GM23338 (cell line): ENCODE results near the gene SSH2. TPM values are rescaled to one million over a fixed set of nuclear protein-coding genes. Genes with fewer than 3 reads are reported as not detected.

ENCODE experiments used
- ATAC-seq: fragments of 200-7000 bp; cut with Tn5 transposase; 3 replicates; pipeline ENCODE4 v1.9.1; 2020
- DNase-seq: peaks from one replicate; pipeline ENCODE4 v3.0.0-alpha.2; 2015; ENCODE audit warnings: low spot score
- H2AFZ ChIP-seq: fragments of 200-600 bp; sonication (generic); 2 replicates; pipeline ENCODE4 v1.8.0; 2016; ENCODE audit warnings: antibody characterized with exemption, mild to moderate bottlenecking, moderate library complexity
- H3F3A ChIP-seq: fragments of 200-600 bp; sonication (generic); replicated peaks from 2 replicates; pipeline ENCODE4 v1.8.0; 2017; ENCODE audit warnings: antibody characterized with exemption, mixed run types, low read depth
- H3K27ac ChIP-seq: fragments of 200-600 bp; sonication (generic); 2 replicates; pipeline ENCODE4 v1.6.1; 2016; ENCODE audit warnings: low read depth
- H3K27me3 ChIP-seq: fragments of 200-600 bp; sonication (generic); 2 replicates; pipeline ENCODE4 v1.8.0; 2016; ENCODE audit warnings: mild to moderate bottlenecking, mixed run types, moderate library complexity; ENCODE audit not compliant: insufficient read depth
- H3K36me3 ChIP-seq: fragments of 200-600 bp; sonication (generic); 2 replicates; pipeline ENCODE4 v1.8.0; 2016; ENCODE audit warnings: mild to moderate bottlenecking; ENCODE audit not compliant: insufficient read depth
- H3K4me1 ChIP-seq: fragments of 200-600 bp; sonication (generic); 2 replicates; pipeline ENCODE4 v1.8.0; 2016; ENCODE audit warnings: mild to moderate bottlenecking, moderate library complexity; ENCODE audit not compliant: insufficient read depth
- H3K4me2 ChIP-seq: fragments of 200-600 bp; sonication (generic); 2 replicates; pipeline ENCODE4 v1.7.1; 2017; ENCODE audit warnings: mixed run types
- H3K4me3 ChIP-seq: fragments of 200-600 bp; sonication (generic); 2 replicates; pipeline ENCODE4 v1.6.1; 2016; ENCODE audit warnings: mixed run types
- H3K79me2 ChIP-seq: fragments of 200-600 bp; sonication (generic); replicated peaks from 2 replicates; pipeline ENCODE4 v1.8.0; 2017; ENCODE audit warnings: mild to moderate bottlenecking; ENCODE audit not compliant: insufficient read depth
- H3K9me2 ChIP-seq: fragments of 200-600 bp; sonication (generic); 2 replicates; pipeline ENCODE4 v1.8.0; 2017; ENCODE audit not compliant: insufficient read depth
- H4K20me1 ChIP-seq: fragments of 200-600 bp; sonication (generic); replicated peaks from 2 replicates; pipeline ENCODE4 v1.8.0; 2017; ENCODE audit warnings: mild to moderate bottlenecking; ENCODE audit not compliant: insufficient read depth
- H3K27ac Mint-ChIP-seq: 2 replicates; pipeline ENCODE4 v1.8.0; 2020; ENCODE audit warnings: inconsistent platforms, mild to moderate bottlenecking, moderate library complexity, mixed read lengths
- H3K27me3 Mint-ChIP-seq: 3 replicates; pipeline ENCODE4 v1.8.0; 2022; ENCODE audit warnings: low read depth, mild to moderate bottlenecking, moderate library complexity, mixed read lengths, inconsistent platforms; ENCODE audit not compliant: insufficient read depth, poor library complexity
- H3K36me3 Mint-ChIP-seq: 3 replicates; pipeline ENCODE4 v1.8.0; 2021; ENCODE audit warnings: low read depth, mild to moderate bottlenecking, inconsistent platforms, moderate library complexity, mixed read lengths
- H3K4me1 Mint-ChIP-seq: 3 replicates; pipeline ENCODE4 v1.8.0; 2020; ENCODE audit warnings: mild to moderate bottlenecking, inconsistent platforms, mixed read lengths
- H3K4me3 Mint-ChIP-seq: 3 replicates; pipeline ENCODE4 v1.8.0; 2021; ENCODE audit warnings: moderate library complexity, mild to moderate bottlenecking, inconsistent platforms, mixed read lengths
- H3K9me3 Mint-ChIP-seq: 3 replicates; pipeline ENCODE4 v1.8.0; 2020; ENCODE audit warnings: moderate library complexity, mild to moderate bottlenecking, inconsistent platforms, mixed read lengths
- CREB1 ChIP-seq: fragments of 250-450 bp; sonication (Bioruptor Pico); IDR thresholded peaks from 2 replicates; pipeline ENCODE4 v1.5.0; 2020; ENCODE audit warnings: low read depth, mild to moderate bottlenecking, moderate library complexity
- EZH2 ChIP-seq: fragments of 200-600 bp; sonication (generic); IDR thresholded peaks from one replicate; pipeline ENCODE4 v1.8.0; 2017; ENCODE audit warnings: antibody characterized with exemption, mild to moderate bottlenecking, low read depth; ENCODE audit not compliant: unreplicated experiment
- JUNB ChIP-seq: IDR thresholded peaks from one replicate; pipeline ENCODE4 v1.6.1; 2016; ENCODE audit warnings: antibody characterized with exemption; ENCODE audit not compliant: unreplicated experiment
- NANOG ChIP-seq: IDR thresholded peaks from 2 replicates; pipeline ENCODE4 v1.6.1; 2016; ENCODE audit warnings: antibody characterized with exemption, borderline replicate concordance
- POLR2AphosphoS5 ChIP-seq: IDR thresholded peaks from 2 replicates; pipeline ENCODE4 v1.6.1; 2016; ENCODE audit warnings: antibody characterized with exemption, low read depth
- ZNF331 ChIP-seq: fragments of 250-450 bp; sonication (Bioruptor Pico); IDR thresholded peaks from 2 replicates; pipeline ENCODE4 v1.5.0; 2020; ENCODE audit warnings: low read depth, mild to moderate bottlenecking, moderate library complexity
- polyA plus RNA-seq: library from polyadenylated mRNA; unstranded; fragments of >200 nt; fragmentation: Nextera tagmentation; extraction: Ambion mirVana; gene quantifications from 2 replicates; pipeline ENCODE4 v1.2.1, GENCODE V29; 2016
- total RNA-seq: library from RNA; depleted of rRNA; stranded (reverse); fragments of >200 nt; shearing (Covaris generic); gene quantifications from 2 replicates; pipeline ENCODE4 v1.2.3, GENCODE V29; 2014
- TF ChIP-seq, protein P1 (sequence below): IDR thresholded peaks from 2 replicates; pipeline ENCODE4 v1.6.1; 2016; ENCODE audit warnings: antibody characterized with exemption
- TF ChIP-seq, protein P2 (sequence below), 2 experiments: fragments of 200-600 bp in 1 of 2; sonication (generic) in 1 of 2; conservative IDR thresholded peaks; 2 replicates each; pipeline versions ENCODE4 v1.5.1 to v1.6.1; 2016 to 2017; ENCODE audit warnings: antibody characterized with exemption in 2 of 2, low read depth in 2 of 2, mild to moderate bottlenecking in 2 of 2, moderate library complexity in 1 of 2
- TF ChIP-seq, protein P3 (sequence below): fragments of 250-450 bp; sonication (Bioruptor Pico); IDR thresholded peaks from 2 replicates; pipeline ENCODE4 v1.5.0; 2020; ENCODE audit warnings: mild to moderate bottlenecking, moderate library complexity

Gene SSH2
- total and polyA plus RNA-seq, 2 experiments from 2014 or later: 9.9 to 12.1 TPM

DNA sequence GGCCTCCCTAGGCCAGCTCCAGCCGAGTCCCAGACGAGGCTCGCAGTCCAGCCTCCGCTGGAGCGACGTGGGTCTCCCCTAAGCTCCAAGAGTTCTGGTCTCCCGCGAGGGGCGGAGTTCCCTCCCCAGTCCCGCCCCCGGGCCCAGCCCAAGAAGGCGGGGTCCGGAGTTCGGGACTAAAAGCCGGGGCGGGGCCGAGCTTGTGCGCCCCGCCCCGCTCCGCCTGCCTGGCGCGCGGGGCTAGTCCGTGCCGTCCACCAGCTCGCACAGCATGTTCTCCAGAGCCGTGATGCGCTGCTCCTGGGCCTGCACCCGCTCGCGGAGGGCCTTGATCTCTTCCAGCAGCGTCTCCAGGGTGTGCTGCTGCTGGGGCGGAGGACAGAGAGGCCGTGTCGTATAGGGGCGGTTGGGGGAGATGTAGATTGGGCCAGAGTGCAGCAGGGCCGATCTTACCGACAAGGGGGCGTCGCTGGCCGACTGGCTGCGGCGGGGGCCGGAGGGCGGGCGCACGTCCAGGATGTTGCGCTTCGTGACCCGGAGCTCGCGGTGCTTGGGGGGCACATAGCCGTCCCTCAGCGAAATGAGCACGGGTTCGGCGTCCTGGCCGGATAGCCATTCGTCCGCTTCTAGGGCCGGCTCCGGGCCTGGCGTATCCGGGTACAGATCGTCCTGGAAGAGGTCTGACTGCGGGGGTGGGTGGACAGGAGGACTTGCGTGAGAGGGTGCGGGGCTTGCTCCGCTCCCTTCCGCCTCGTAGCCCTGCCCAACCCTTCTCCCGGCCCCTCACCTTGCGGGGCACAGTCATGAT lies 314.3 kb downstream of the SSH2 start:
- Histone ChIP-seq H4K20me1 (peaks cover 5% of the 10 kb centered on the region; the same call in 1 of the 2 replicates), H3F3A (0 out of 2 replicates have a peak, but pooled peaks cover 4% of the 10 kb centered on the region), H3K36me3 (no peaks in the 10 kb centered on the region), H2AFZ (peak overlapping the region; percentile 86; the same call in 1 of the 2 replicates), H3K4me2 (peak overlapping the region; percentile 92), H3K27ac (no peak overlapping the region), H3K79me2 (no peaks in the 10 kb centered on the region), H3K9me2 (no peaks in the 10 kb centered on the region), H3K4me1 (peaks cover 34% of the 10 kb centered on the region), H3K4me3 (peak overlapping the region; percentile 67), H3K27me3 (peaks cover 74% of the 10 kb centered on the region)
- Mint-ChIP-seq H3K27me3 (peaks cover 54% of the 10 kb centered on the region), H3K27ac (no peak overlapping the region), H3K36me3 (peaks cover 3% of the 10 kb centered on the region; the same call in 2 of the 3 replicates), H3K4me3 (peak overlapping the region; percentile 78), H3K4me1 (peaks cover 38% of the 10 kb centered on the region), H3K9me3 (no peaks in the 10 kb centered on the region; the same call in 2 of the 3 replicates)
- DNase-seq (peak; percentile 94), ATAC-seq (peak; percentile 22)
- peak; percentile 12 for TF ChIP-seq EZH2
- TF ChIP-seq, protein P1, sequence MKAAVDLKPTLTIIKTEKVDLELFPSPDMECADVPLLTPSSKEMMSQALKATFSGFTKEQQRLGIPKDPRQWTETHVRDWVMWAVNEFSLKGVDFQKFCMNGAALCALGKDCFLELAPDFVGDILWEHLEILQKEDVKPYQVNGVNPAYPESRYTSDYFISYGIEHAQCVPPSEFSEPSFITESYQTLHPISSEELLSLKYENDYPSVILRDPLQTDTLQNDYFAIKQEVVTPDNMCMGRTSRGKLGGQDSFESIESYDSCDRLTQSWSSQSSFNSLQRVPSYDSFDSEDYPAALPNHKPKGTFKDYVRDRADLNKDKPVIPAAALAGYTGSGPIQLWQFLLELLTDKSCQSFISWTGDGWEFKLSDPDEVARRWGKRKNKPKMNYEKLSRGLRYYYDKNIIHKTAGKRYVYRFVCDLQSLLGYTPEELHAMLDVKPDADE: no peak

DNA sequence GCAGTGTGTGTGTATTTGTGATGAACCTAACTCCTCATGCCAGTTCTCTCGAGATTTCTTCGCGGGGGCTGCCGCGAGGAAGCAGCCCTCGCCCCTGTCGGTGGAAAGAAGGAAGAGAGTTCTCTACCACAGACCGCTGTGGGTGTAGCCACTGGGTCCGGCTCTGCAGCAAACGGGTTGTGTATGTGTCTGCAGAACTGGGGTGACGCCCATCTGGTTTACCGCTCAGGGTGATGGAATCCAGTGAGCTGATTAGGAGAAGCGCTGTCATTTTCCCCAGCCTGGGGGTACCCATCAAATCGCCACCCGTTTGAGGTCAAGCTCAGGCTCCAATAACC lies 315.0 kb downstream of the SSH2 start:
- H2AFZ ChIP-seq: no peak overlapping the region
- H3K4me1 Mint-ChIP-seq: peaks cover 31% of the 10 kb centered on the region
- TF ChIP-seq, protein P1: no peak
- TF ChIP-seq JUNB (no peak), NANOG (no peak), ZNF331 (no peak), CREB1 (CRISPR knock-in tag) (no peak), EZH2 (no peak), POLR2AphosphoS5 (no peak)
- TF ChIP-seq, protein P2, sequence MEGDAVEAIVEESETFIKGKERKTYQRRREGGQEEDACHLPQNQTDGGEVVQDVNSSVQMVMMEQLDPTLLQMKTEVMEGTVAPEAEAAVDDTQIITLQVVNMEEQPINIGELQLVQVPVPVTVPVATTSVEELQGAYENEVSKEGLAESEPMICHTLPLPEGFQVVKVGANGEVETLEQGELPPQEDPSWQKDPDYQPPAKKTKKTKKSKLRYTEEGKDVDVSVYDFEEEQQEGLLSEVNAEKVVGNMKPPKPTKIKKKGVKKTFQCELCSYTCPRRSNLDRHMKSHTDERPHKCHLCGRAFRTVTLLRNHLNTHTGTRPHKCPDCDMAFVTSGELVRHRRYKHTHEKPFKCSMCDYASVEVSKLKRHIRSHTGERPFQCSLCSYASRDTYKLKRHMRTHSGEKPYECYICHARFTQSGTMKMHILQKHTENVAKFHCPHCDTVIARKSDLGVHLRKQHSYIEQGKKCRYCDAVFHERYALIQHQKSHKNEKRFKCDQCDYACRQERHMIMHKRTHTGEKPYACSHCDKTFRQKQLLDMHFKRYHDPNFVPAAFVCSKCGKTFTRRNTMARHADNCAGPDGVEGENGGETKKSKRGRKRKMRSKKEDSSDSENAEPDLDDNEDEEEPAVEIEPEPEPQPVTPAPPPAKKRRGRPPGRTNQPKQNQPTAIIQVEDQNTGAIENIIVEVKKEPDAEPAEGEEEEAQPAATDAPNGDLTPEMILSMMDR (conservative IDR thresholded peaks at IDR 0.05; ENCODE audit: low read depth in 2 of 2): no peak
- TF ChIP-seq, protein P3, sequence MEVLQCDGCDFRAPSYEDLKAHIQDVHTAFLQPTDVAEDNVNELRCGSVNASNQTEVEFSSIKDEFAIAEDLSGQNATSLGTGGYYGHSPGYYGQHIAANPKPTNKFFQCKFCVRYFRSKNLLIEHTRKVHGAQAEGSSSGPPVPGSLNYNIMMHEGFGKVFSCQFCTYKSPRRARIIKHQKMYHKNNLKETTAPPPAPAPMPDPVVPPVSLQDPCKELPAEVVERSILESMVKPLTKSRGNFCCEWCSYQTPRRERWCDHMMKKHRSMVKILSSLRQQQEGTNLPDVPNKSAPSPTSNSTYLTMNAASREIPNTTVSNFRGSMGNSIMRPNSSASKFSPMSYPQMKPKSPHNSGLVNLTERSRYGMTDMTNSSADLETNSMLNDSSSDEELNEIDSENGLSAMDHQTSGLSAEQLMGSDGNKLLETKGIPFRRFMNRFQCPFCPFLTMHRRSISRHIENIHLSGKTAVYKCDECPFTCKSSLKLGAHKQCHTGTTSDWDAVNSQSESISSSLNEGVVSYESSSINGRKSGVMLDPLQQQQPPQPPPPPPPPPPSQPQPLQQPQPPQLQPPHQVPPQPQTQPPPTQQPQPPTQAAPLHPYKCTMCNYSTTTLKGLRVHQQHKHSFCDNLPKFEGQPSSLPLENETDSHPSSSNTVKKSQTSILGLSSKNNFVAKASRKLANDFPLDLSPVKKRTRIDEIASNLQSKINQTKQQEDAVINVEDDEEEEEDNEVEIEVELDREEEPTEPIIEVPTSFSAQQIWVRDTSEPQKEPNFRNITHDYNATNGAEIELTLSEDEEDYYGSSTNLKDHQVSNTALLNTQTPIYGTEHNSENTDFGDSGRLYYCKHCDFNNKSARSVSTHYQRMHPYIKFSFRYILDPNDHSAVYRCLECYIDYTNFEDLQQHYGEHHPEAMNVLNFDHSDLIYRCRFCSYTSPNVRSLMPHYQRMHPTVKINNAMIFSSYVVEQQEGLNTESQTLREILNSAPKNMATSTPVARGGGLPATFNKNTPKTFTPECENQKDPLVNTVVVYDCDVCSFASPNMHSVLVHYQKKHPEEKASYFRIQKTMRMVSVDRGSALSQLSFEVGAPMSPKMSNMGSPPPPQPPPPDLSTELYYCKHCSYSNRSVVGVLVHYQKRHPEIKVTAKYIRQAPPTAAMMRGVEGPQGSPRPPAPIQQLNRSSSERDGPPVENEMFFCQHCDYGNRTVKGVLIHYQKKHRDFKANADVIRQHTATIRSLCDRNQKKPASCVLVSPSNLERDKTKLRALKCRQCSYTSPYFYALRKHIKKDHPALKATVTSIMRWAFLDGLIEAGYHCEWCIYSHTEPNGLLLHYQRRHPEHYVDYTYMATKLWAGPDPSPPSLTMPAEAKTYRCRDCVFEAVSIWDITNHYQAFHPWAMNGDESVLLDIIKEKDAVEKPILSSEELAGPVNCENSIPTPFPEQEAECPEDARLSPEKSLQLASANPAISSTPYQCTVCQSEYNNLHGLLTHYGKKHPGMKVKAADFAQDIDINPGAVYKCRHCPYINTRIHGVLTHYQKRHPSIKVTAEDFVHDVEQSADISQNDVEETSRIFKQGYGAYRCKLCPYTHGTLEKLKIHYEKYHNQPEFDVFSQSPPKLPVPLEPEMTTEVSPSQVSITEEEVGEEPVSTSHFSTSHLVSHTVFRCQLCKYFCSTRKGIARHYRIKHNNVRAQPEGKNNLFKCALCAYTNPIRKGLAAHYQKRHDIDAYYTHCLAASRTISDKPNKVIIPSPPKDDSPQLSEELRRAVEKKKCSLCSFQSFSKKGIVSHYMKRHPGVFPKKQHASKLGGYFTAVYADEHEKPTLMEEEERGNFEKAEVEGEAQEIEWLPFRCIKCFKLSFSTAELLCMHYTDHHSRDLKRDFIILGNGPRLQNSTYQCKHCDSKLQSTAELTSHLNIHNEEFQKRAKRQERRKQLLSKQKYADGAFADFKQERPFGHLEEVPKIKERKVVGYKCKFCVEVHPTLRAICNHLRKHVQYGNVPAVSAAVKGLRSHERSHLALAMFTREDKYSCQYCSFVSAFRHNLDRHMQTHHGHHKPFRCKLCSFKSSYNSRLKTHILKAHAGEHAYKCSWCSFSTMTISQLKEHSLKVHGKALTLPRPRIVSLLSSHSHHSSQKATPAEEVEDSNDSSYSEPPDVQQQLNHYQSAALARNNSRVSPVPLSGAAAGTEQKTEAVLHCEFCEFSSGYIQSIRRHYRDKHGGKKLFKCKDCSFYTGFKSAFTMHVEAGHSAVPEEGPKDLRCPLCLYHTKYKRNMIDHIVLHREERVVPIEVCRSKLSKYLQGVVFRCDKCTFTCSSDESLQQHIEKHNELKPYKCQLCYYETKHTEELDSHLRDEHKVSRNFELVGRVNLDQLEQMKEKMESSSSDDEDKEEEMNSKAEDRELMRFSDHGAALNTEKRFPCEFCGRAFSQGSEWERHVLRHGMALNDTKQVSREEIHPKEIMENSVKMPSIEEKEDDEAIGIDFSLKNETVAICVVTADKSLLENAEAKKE (CRISPR knock-in tag): no peak

More for the DNA sequence above, 315.0 kb downstream of the SSH2 start:
- Mint-ChIP-seq H3K27me3 (peaks cover 50% of the 10 kb centered on the region), H3K27ac (no peak overlapping the region), H3K36me3 (peaks cover 4% of the 10 kb centered on the region; the same call in 2 of the 3 replicates), H3K9me3 (no peaks in the 10 kb centered on the region; the same call in 2 of the 3 replicates), H3K4me3 (peak overlapping the region; percentile 62)
- H3K4me1 ChIP-seq: peaks cover 31% of the 10 kb centered on the region
- H3K79me2 ChIP-seq: no peaks in the 10 kb centered on the region
- 0 out of 2 replicates have a peak, but pooled peaks cover 4% of the 10 kb centered on the region for H3F3A ChIP-seq
- peak overlapping the region; percentile 67 for H3K4me3 ChIP-seq
- DNase-seq: peak; percentile 32
- H3K4me2 ChIP-seq: peak overlapping the region; percentile 92
- no peak for ATAC-seq
- H3K27me3 ChIP-seq: peaks cover 70% of the 10 kb centered on the region
- H3K36me3 ChIP-seq: no peaks in the 10 kb centered on the region
- H4K20me1 ChIP-seq: peaks cover 5% of the 10 kb centered on the region; the same call in 1 of the 2 replicates
- H3K27ac ChIP-seq: no peak overlapping the region
- H3K9me2 ChIP-seq: no peaks in the 10 kb centered on the region
